ENCODE data around the gene ACAP3.

The ACAP3 gene

DNA sequence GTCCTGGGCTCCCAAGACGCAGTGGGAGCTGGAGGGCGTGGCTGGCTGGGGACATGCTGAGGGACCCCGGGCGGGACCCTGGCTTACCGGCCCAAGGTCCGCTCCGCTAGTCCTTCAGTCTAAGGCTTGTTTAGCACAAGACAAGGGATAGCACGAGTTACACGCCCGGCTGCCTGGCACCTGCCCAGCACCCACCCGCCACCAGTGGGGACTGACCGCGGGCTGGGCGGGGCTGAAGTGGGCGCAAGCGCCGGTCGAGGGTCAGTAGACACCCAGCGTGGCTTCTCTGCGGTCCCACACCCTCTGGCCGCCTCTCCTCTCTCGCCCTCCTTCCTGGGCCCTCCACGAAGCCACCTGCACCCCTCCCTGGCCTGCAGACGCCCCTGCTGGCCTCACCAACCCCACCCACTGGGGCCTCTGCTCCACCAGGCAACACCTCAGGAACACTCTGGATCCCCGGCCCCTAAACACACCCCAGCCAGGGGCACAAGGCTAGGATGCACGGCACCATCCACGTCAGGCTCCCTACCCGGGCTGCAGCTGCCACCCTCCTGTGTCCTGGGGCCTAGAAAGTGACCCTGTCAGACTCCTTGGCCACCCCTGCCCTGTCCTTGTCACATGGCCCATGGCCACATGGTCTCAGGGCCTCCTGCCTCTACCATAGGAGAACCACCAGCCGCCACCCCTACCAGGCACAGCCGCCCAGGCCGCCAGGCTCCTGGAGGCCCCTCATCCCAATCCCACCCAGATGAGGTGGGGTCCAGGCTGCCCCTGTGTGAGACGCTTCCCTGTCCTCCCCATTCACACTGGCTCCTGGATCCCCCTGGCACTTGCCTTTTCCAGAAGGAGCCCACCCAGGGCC, 29.4 kb upstream of the ACAP3 start:
- TF ChIP-seq, protein P1, sequence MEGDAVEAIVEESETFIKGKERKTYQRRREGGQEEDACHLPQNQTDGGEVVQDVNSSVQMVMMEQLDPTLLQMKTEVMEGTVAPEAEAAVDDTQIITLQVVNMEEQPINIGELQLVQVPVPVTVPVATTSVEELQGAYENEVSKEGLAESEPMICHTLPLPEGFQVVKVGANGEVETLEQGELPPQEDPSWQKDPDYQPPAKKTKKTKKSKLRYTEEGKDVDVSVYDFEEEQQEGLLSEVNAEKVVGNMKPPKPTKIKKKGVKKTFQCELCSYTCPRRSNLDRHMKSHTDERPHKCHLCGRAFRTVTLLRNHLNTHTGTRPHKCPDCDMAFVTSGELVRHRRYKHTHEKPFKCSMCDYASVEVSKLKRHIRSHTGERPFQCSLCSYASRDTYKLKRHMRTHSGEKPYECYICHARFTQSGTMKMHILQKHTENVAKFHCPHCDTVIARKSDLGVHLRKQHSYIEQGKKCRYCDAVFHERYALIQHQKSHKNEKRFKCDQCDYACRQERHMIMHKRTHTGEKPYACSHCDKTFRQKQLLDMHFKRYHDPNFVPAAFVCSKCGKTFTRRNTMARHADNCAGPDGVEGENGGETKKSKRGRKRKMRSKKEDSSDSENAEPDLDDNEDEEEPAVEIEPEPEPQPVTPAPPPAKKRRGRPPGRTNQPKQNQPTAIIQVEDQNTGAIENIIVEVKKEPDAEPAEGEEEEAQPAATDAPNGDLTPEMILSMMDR (IDR thresholded peaks at IDR 0.05; ENCODE audit: low read depth, low read length): no peak
- DNase-seq: no peak
- Histone ChIP-seq H3K4me3 (ENCODE audit: low read depth, low read length) (no peak overlapping the region), H3K27me3 (peaks cover 5% of the 10 kb centered on the region; the same call in 1 of the 2 replicates), H3K4me1 (no peaks in the 10 kb centered on the region), H3K9me3 (no peaks in the 10 kb centered on the region), H3K36me3 (peaks cover 49% of the 10 kb centered on the region)

DNA sequence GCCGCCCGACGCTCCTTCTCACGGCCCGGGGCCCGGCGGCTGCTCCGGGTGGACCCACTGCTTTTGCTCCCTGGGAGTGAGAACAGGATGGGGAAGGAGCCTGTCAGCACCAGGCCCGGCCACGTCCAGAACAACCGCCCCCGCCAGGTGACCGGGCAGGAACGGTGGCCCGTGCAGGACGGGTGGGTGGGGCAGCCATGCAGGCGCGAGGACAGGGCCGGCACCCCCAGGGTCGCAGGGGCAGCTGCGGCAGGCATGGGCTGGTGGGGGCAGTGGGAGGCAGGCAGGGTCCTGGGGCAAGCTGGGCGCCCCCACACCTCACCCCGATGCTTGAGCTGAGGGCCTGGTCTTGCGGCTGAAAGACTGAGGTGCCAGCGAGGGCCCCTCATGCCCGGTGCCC, 28.7 kb upstream of the ACAP3 start:
- Histone ChIP-seq H3K4me3 (ENCODE audit: low read depth, low read length) (no peak overlapping the region), H3K27me3 (peaks cover 9% of the 10 kb centered on the region), H3K9me3 (no peaks in the 10 kb centered on the region), H3K36me3 (peaks cover 42% of the 10 kb centered on the region), H3K4me1 (no peaks in the 10 kb centered on the region)
- TF ChIP-seq, protein P1 (IDR thresholded peaks at IDR 0.05; ENCODE audit: low read depth, low read length): no peak
- DNase-seq: no peak

DNA sequence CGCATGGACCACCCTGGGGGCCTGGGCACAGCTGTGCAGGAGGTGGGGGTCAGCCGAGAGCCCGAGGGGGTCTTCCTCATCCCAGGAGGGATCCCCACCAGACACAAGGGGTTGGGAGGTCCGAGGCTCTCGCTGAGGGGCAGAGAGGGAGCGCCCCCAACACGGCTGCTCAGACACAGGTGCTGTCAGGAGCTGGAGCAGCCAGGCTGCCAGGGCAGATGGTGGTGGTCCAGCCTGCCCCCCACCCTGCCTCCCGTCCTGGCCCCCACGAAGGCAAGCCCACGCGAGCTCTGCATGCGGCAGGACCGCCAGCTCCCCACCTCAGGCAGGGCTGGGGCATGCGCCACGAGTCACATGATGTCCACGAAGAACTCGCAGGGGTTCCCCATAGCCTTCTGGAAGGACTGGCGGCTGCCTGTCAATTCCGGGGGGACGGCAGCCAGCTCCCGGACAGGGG, 28.1 kb upstream of the ACAP3 start:
- DNase-seq: no peak
- Histone ChIP-seq H3K36me3 (peaks cover 36% of the 10 kb centered on the region), H3K9me3 (no peaks in the 10 kb centered on the region), H3K27me3 (peaks cover 16% of the 10 kb centered on the region), H3K4me1 (no peaks in the 10 kb centered on the region), H3K4me3 (ENCODE audit: low read depth, low read length) (no peak overlapping the region)
- TF ChIP-seq, protein P1 (IDR thresholded peaks at IDR 0.05; ENCODE audit: low read depth, low read length): no peak

DNA sequence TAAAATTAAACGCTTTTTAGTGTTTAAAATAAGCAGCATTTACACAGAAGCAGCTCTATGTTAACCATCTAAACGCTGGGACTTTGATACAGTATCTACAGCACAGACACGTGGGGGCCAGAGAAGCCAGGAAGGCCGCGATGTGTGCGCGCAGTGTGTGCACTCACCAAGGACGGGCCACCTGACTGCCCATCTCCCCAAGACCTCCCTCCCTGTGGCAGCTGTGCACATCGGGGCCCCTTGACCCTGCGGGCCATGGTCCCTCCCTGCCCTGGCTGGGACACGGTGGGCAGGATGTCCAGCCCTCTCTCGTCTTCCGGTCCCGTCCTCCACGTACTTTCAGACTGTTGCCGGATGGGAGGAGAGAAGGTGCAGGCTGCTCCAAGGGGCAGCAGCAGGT, 27.6 kb upstream of the ACAP3 start:
- Histone ChIP-seq H3K4me1 (no peaks in the 10 kb centered on the region), H3K9me3 (no peaks in the 10 kb centered on the region), H3K36me3 (peaks cover 32% of the 10 kb centered on the region), H3K27me3 (peaks cover 19% of the 10 kb centered on the region), H3K4me3 (ENCODE audit: low read depth, low read length) (no peak overlapping the region)
- TF ChIP-seq, protein P1 (IDR thresholded peaks at IDR 0.05; ENCODE audit: low read depth, low read length): no peak
- no peak for DNase-seq

DNA sequence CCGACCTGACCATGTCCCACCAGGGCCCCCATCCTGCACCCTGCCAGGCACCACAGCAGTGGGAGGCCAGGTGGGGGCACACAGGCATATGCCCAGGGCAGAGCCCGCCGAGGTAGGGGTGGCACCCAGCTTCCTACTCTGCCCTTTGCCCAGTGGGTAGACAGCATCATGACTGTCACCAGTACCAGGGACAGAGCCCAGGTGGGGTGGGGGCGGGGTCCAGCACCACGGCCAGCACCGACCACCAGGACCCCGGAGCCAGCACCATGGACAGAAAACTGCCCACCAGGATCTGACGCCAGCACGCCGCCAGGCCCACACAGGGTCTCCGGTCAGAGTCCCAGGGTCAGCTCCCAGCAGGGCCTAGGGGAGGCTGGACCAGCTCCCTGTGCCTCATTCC, 27.1 kb upstream of the ACAP3 start:
- Histone ChIP-seq H3K27me3 (peaks cover 19% of the 10 kb centered on the region), H3K9me3 (no peaks in the 10 kb centered on the region), H3K4me3 (ENCODE audit: low read depth, low read length) (no peak overlapping the region), H3K36me3 (peaks cover 29% of the 10 kb centered on the region), H3K4me1 (no peaks in the 10 kb centered on the region)
- DNase-seq: no peak
- TF ChIP-seq, protein P1 (IDR thresholded peaks at IDR 0.05; ENCODE audit: low read depth, low read length): no peak

DNA sequence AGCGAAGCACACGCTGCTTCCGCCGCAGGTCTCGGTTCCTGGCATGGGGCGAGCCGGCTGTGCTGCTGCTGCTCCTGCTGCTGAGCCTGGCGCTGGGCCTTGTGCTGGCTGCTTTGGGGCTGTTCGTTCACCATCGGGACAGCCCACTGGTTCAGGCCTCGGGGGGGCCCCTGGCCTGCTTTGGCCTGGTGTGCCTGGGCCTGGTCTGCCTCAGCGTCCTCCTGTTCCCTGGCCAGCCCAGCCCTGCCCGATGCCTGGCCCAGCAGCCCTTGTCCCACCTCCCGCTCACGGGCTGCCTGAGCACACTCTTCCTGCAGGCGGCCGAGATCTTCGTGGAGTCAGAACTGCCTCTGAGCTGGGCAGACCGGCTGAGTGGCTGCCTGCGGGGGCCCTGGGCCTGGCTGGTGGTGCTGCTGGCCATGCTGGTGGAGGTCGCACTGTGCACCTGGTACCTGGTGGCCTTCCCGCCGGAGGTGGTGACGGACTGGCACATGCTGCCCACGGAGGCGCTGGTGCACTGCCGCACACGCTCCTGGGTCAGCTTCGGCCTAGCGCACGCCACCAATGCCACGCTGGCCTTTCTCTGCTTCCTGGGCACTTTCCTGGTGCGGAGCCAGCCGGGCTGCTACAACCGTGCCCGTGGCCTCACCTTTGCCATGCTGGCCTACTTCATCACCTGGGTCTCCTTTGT, 26.0 kb upstream of the ACAP3 start:
- Histone ChIP-seq H3K4me1 (no peaks in the 10 kb centered on the region), H3K36me3 (peaks cover 21% of the 10 kb centered on the region), H3K4me3 (ENCODE audit: low read depth, low read length) (no peak overlapping the region), H3K27me3 (peaks cover 19% of the 10 kb centered on the region), H3K9me3 (no peaks in the 10 kb centered on the region)
- no peak for DNase-seq
- TF ChIP-seq, protein P1 (IDR thresholded peaks at IDR 0.05; ENCODE audit: low read depth, low read length): no peak
